GM12878 (cell line): ENCODE data around the gene PLCG2. TPM values are rescaled to one million over a fixed set of nuclear protein-coding genes. Genes with fewer than 3 reads are reported as not detected.

Experiments
- ATAC-seq: fragments of 200-7000 bp; cut with Tn5 transposase; 3 replicates; pipeline ENCODE4 v1.9.1; 2020; ENCODE audit warnings: mild to moderate bottlenecking, moderate library complexity
- BruUV-seq: library from RNA; stranded (reverse); fragments of 400-500 nt; replicated peaks from 2 replicates; lab custom pipeline; 2021; lab: Mats Ljungman, UMichigan
- CTCF ChIA-PET: fragments of 300-600 bp; sonication (Branson Sonifier 250); formaldehyde crosslinking; extraction: SDS; loops from one replicate; lab custom pipeline; 2021; ENCODE audit warnings: inconsistent platforms; lab: Yijun Ruan, JAX
- POLR2A ChIA-PET: fragments of 350-600 bp; formaldehyde crosslinking; extraction: SDS; loops from one replicate; lab custom pipeline; 2021; ENCODE audit warnings: inconsistent platforms; lab: Charles Lee
- RAD21 ChIA-PET: fragments of 300-600 bp; sonication (Branson Sonifier 250); formaldehyde crosslinking; loops from one replicate; lab custom pipeline; 2023; ENCODE audit warnings: antibody characterized with exemption; ENCODE audit not compliant: unreplicated experiment; lab: Charles Lee
- SMC1A ChIA-PET: fragments of 300-600 bp; sonication (Branson Sonifier 250); formaldehyde crosslinking; loops from one replicate; lab custom pipeline; 2023; ENCODE audit not compliant: unreplicated experiment, uncharacterized antibody; lab: Charles Lee
- DNase-seq: peaks from one replicate; pipeline ENCODE4 v3.0.0-alpha.2; 2011; ENCODE audit warnings: low read depth, low spot score
- FAIRE-seq: peaks from 3 replicates; lab custom pipeline; 2011; peaks lifted over from hg19 to GRCh38; lab: Jason Lieb, UNC
- H2AFZ ChIP-seq: 2 replicates; pipeline ENCODE4 v1.6.0; 2011; ENCODE audit warnings: low read depth, low read length, control low read depth; ENCODE audit not compliant: control insufficient read depth
- H3K27ac ChIP-seq: 2 replicates; pipeline ENCODE4 v1.5.1; 2011; ENCODE audit warnings: control low read depth; ENCODE audit not compliant: control insufficient read depth, insufficient read depth
- H3K27me3 ChIP-seq, 2 experiments: replicated peaks in 1 of 2; 2 replicates each; pipeline versions ENCODE4 v1.6.0 to v1.6.1; 2011; ENCODE audit warnings: low read length in 1 of 2; ENCODE audit not compliant: control insufficient read depth in 2 of 2, insufficient read depth in 2 of 2
- H3K36me3 ChIP-seq, 2 experiments: 2 replicates each; pipeline ENCODE4 v1.5.1; 2011; ENCODE audit warnings: low read length in 1 of 2; ENCODE audit not compliant: control insufficient read depth in 2 of 2, insufficient read depth in 2 of 2
- H3K4me1 ChIP-seq: 2 replicates; pipeline ENCODE4 v1.6.1; 2011; ENCODE audit warnings: mild to moderate bottlenecking, low read length, moderate library complexity, mixed read lengths; ENCODE audit not compliant: control insufficient read depth, insufficient read depth
- H3K4me2 ChIP-seq: 2 replicates; pipeline ENCODE4 v1.6.0; 2011; ENCODE audit warnings: control low read depth; ENCODE audit not compliant: control insufficient read depth, insufficient read depth
- H3K4me3 ChIP-seq: fragments of 200-600 bp; sonication (generic); 2 replicates; pipeline ENCODE4 v1.5.1; 2016
- H3K79me2 ChIP-seq: 2 replicates; pipeline ENCODE4 v1.6.0; 2011; ENCODE audit warnings: low read length; ENCODE audit not compliant: control insufficient read depth, insufficient read depth
- H3K9ac ChIP-seq: 2 replicates; pipeline ENCODE4 v1.8.0; 2011; ENCODE audit warnings: low read length, control low read depth, mixed read lengths; ENCODE audit not compliant: control insufficient read depth, insufficient read depth
- H3K9me3 ChIP-seq: replicated peaks from 3 replicates; pipeline ENCODE4 v1.5.1; 2011; ENCODE audit warnings: mild to moderate bottlenecking, low read length; ENCODE audit not compliant: control insufficient read depth, insufficient read depth
- H4K20me1 ChIP-seq: 2 replicates; pipeline ENCODE4 v1.6.0; 2011; ENCODE audit not compliant: control insufficient read depth, insufficient read depth
- CREB1 ChIP-seq: IDR thresholded peaks from 2 replicates; pipeline ENCODE4 v1.6.1; 2012; ENCODE audit warnings: low read depth, mild to moderate bottlenecking, inconsistent platforms
- MEF2B ChIP-seq: fragments of 450-650 bp; IDR thresholded peaks from 2 replicates; pipeline ENCODE4 v1.6.1; 2018; ENCODE audit warnings: mild to moderate bottlenecking, moderate library complexity; ENCODE audit not compliant: partially characterized antibody, poor library complexity, severe bottlenecking
- NBN ChIP-seq: fragments of 450-650 bp; IDR thresholded peaks from 2 replicates; pipeline ENCODE4 v1.6.1; 2016
- RAD21 ChIP-seq: IDR thresholded peaks from 2 replicates; pipeline ENCODE4 v1.6.1; 2011; ENCODE audit warnings: mild to moderate bottlenecking, low read depth, low read length, moderate library complexity; ENCODE audit not compliant: insufficient read depth
- TARDBP ChIP-seq: IDR thresholded peaks from 2 replicates; pipeline ENCODE4 v1.6.1; 2016; ENCODE audit warnings: borderline replicate concordance
- WGBS: methylation state at CpG from one replicate; pipeline ENCODE4 v1.1.6; 2016; ENCODE audit warnings: low lambda C conversion rate; ENCODE audit not compliant: insufficient replicate concordance, insufficient coverage; ENCODE audit errors: missing lambda C conversion rate; 5-methylcytosine and 5-hydroxymethylcytosine counted together
- in situ Hi-C: fragments of 300-500 bp; cut with MboI; formaldehyde crosslinking; loops from 9 replicates; pipeline ENCODE4 v1.14.3; 2018; ENCODE audit warnings: mixed read lengths
- intact Hi-C: fragments of 100-400 bp; cut with micrococcal nuclease; formaldehyde crosslinking; loops from one replicate; pipeline ENCODE4 v1.14.2; 2022; ENCODE audit not compliant: unreplicated experiment
- polyA plus RNA-seq, 11 experiments: library from polyadenylated mRNA; depleted of rRNA in 4 of 11; unstranded in 6 of 11; stranded (reverse) in 5 of 11; fragments of >200 nt; fragmentation: Nextera tagmentation in 4 of 11; fragmentation: Illumina TruSeq in 1 of 11; extraction: Ambion mirVana in 4 of 11; extraction: Trizol in 1 of 11; gene quantifications; 1 replicate in 1 of 11; 2 replicates in 10 of 11; pipeline versions ENCODE4 v1.2.1 to v1.2.3, GENCODE V29; 2011 to 2016; ENCODE audit warnings: inconsistent platforms in 2 of 11, missing spikeins in 2 of 11, low read depth in 1 of 11
- total RNA-seq, 4 experiments: library from RNA; depleted of rRNA in 3 of 4; stranded (reverse); fragments of >200 nt in 3 of 4; fragmentation: Illumina TruSeq in 1 of 4; extraction: Trizol in 1 of 4; gene quantifications; 2 replicates each; pipeline versions ENCODE4 v1.2.1 to v1.2.3, GENCODE V29; 2013 to 2021
- TF ChIP-seq, protein P1 (sequence below): fragments of 450-650 bp; IDR thresholded peaks from 2 replicates; pipeline ENCODE4 v1.6.1; 2017; ENCODE audit warnings: mild to moderate bottlenecking

The PLCG2 gene
- total and polyA plus RNA-seq, 10 of the 15 experiments (the other 5 are each of a cell fraction or from before 2014, with no cell fraction given), result 47.6 to 256 (median 149) TPM

DNA sequence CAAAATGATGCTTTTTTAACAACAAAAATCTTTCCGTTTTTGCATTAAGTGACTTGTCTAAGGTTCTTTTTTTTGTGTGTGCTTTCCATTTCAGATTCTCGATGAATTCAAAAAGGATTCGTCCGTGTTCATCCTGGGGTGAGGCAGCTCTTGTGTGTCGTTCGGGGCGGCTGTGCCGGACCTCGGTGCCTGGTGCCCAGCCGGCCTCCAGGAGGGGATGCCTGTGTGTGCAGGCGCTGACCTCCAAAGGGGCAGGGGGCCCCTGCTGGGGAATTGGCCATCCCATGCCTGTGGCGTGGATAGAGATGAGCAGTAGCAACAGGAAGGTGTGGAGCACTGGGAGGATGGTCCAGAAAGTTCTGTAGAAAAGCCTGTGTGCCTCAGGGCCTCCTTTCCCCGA is 101.7 kb downstream of the PLCG2 start:
- in situ Hi-C loops, result no loop called here
- Histone ChIP-seq H2AFZ (no peak overlapping the region), H3K27ac (no peak overlapping the region), H3K4me2 (no peak overlapping the region), H3K9me3 (no peaks in the 10 kb centered on the region), H3K27me3 (no peaks in the 10 kb centered on the region), H4K20me1 (no peaks in the 10 kb centered on the region), H3K4me3 (no peak overlapping the region), H3K36me3 (peaks cover 46 to 51% of the 10 kb centered on the region in 2 experiments), H3K79me2 (peaks cover 2% of the 10 kb centered on the region; the same call in 1 of the 2 replicates), H3K9ac (no peak overlapping the region), H3K4me1 (no peaks in the 10 kb centered on the region)
- ATAC-seq (no peak), FAIRE-seq (no peak), DNase-seq (no peak)
- no TSS peak for BruUV-seq
- ChIA-PET SMC1A (no interaction called here), POLR2A (no interaction called here), CTCF (interaction anchor here (3.1 kb wide), 1 partner anchor 8 kb away, joined by 18 read pairs; no protein-coding TSS in a partner anchor), RAD21 (no interaction called here)
- TF ChIP-seq, protein P1, sequence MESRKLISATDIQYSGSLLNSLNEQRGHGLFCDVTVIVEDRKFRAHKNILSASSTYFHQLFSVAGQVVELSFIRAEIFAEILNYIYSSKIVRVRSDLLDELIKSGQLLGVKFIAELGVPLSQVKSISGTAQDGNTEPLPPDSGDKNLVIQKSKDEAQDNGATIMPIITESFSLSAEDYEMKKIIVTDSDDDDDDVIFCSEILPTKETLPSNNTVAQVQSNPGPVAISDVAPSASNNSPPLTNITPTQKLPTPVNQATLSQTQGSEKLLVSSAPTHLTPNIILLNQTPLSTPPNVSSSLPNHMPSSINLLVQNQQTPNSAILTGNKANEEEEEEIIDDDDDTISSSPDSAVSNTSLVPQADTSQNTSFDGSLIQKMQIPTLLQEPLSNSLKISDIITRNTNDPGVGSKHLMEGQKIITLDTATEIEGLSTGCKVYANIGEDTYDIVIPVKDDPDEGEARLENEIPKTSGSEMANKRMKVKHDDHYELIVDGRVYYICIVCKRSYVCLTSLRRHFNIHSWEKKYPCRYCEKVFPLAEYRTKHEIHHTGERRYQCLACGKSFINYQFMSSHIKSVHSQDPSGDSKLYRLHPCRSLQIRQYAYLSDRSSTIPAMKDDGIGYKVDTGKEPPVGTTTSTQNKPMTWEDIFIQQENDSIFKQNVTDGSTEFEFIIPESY, result no peak
- no peak for TF ChIP-seq MEF2B
- 92% methylated on average over 13 of the region's 13 CpGs for WGBS
- intact Hi-C loops, result no loop called here

DNA sequence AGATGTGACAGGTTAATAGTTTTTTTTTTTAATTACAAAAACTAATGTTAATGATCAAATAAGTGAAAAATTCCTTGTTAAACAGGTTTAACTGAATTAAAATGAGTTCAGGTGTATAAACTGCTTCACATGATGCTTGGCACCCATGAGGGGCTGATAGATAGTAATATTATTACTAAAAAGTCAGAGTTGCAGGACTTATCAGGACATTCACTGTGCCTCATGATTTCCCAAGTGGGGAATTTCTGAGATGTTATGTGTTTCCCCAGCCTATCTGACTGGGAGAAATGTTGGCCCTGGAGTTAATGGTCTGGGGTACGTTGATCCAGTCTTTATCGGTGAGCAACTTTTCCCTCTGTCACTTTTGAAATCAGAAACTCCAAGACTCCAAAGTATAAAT is 102.1 kb downstream of the PLCG2 start:
- RAD21 ChIA-PET, result no interaction called here
- intact Hi-C loops (no loop called here), in situ Hi-C loops (no loop called here)
- Histone ChIP-seq H2AFZ (no peak overlapping the region), H3K79me2 (0 out of 2 replicates have a peak, but pooled peaks cover under 1% of the 10 kb centered on the region), H3K36me3 (peaks cover 46 to 50% of the 10 kb centered on the region in 2 experiments), H3K4me3 (no peak overlapping the region), H4K20me1 (no peaks in the 10 kb centered on the region), H3K9me3 (no peaks in the 10 kb centered on the region), H3K9ac (no peak overlapping the region), H3K27ac (no peak overlapping the region), H3K4me2 (no peak overlapping the region), H3K27me3 (no peaks in the 10 kb centered on the region)
- SMC1A ChIA-PET, result interaction anchor here (0.8 kb wide), 1 partner anchor 107 kb away, joined by 3 read pairs; no protein-coding TSS in a partner anchor
- BruUV-seq, result no TSS peak
- no peak for ATAC-seq
- DNase-seq, result no peak
- CTCF ChIA-PET, result no interaction called here
- FAIRE-seq, result no peak
- POLR2A ChIA-PET, result no interaction called here
- TF ChIP-seq MEF2B (no peak), NBN (no peak), CREB1 (no peak), TARDBP (no peak), RAD21 (no peak)
- TF ChIP-seq, all 136 proteins: peak for 0
- WGBS, result 100% methylated on average over 2 of the region's 2 CpGs
- H3K4me1 ChIP-seq, result no peaks in the 10 kb centered on the region
